IPS-20b (cell line): Measurements from ENCODE around the gene DAB2.

Experiments used
- H3K27ac ChIP-seq: one replicate; pipeline ENCODE4 v1.5.1; 2013; ENCODE audit warnings: low read length
- H3K27me3 ChIP-seq: 2 replicates; pipeline ENCODE4 v1.6.1; 2013; ENCODE audit warnings: mild to moderate bottlenecking, low read length, inconsistent platforms; ENCODE audit not compliant: insufficient read depth
- H3K36me3 ChIP-seq: 2 replicates; pipeline ENCODE4 v1.6.1; 2013; ENCODE audit warnings: low read depth, mild to moderate bottlenecking, inconsistent platforms, low read length, moderate library complexity; ENCODE audit not compliant: insufficient read depth
- H3K4me1 ChIP-seq: 2 replicates; pipeline ENCODE4 v1.6.1; 2013; ENCODE audit warnings: mild to moderate bottlenecking, control low read depth, inconsistent platforms, low read length, moderate library complexity; ENCODE audit not compliant: insufficient read depth
- H3K4me3 ChIP-seq: 2 replicates; pipeline ENCODE4 v1.5.1; 2013; ENCODE audit warnings: mild to moderate bottlenecking, low read length, inconsistent platforms
- H3K9ac ChIP-seq: 2 replicates; pipeline ENCODE4 v1.6.1; 2013; ENCODE audit warnings: low read depth, mild to moderate bottlenecking, inconsistent platforms, low read length, moderate library complexity
- H3K9me3 ChIP-seq: 2 replicates; pipeline ENCODE4 v1.6.1; 2013; ENCODE audit warnings: mild to moderate bottlenecking, low read depth, low read length, inconsistent platforms; ENCODE audit not compliant: insufficient read depth

The DAB2 gene

DNA sequence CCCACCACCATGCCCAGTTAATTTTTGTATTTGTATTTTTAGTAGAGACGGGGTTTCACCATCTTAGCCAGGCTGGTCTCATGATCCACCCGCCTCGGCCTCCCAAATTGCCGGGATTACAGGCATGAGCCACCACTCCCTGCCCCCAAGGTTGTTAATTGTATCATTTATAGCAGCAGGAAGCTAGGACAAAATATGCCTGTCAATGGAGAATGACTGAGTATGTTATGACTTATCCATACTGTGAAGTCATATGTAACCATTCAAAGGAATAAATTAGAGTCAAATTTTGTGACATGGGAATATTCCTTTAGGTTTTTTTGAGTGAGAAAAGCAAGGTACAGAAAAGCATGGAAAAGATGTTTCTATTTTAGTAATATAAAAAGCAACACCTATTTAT is 3.9 kb upstream of the DAB2 start:
- Histone ChIP-seq H3K4me3 (no peak overlapping the region), H3K9ac (no peak overlapping the region), H3K27ac (no peak overlapping the region), H3K27me3 (peaks cover 22% of the 10 kb centered on the region), H3K4me1 (peaks cover 23% of the 10 kb centered on the region), H3K36me3 (no peaks in the 10 kb centered on the region), H3K9me3 (no peaks in the 10 kb centered on the region)

- Histone ChIP-seq H3K9ac (no peak overlapping the region), H3K4me3 (0 out of 2 replicates have a peak overlapping the region, but pooled peaks have one; percentile 8), H3K27ac (no peak overlapping the region), H3K36me3 (no peaks in the 10 kb centered on the region), H3K27me3 (peaks cover 32% of the 10 kb centered on the region), H3K4me1 (peaks cover 33% of the 10 kb centered on the region), H3K9me3 (no peaks in the 10 kb centered on the region)
These were observed 2.9 kb upstream of the DAB2 start for GRCh38 chr5:39427633-39428032.

GRCh38 chr5:39427229-39427628 is 2.4 kb upstream of the DAB2 start:
- Histone ChIP-seq H3K27ac (no peak overlapping the region), H3K4me3 (0 out of 2 replicates have a peak overlapping the region, but pooled peaks have one; percentile 8), H3K36me3 (no peaks in the 10 kb centered on the region), H3K9me3 (no peaks in the 10 kb centered on the region), H3K4me1 (peaks cover 37% of the 10 kb centered on the region), H3K27me3 (peaks cover 34% of the 10 kb centered on the region), H3K9ac (no peak overlapping the region)

GRCh38 chr5:39426746-39427105 is 1.9 kb upstream of the DAB2 start:
- H3K27me3 ChIP-seq, result peaks cover 34% of the 10 kb centered on the region
- peaks cover 37% of the 10 kb centered on the region for H3K4me1 ChIP-seq
- no peaks in the 10 kb centered on the region for H3K36me3 ChIP-seq
- no peaks in the 10 kb centered on the region for H3K9me3 ChIP-seq
- no peak overlapping the region for H3K4me3 ChIP-seq
- H3K27ac ChIP-seq, result no peak overlapping the region
- H3K9ac ChIP-seq, result no peak overlapping the region

DNA sequence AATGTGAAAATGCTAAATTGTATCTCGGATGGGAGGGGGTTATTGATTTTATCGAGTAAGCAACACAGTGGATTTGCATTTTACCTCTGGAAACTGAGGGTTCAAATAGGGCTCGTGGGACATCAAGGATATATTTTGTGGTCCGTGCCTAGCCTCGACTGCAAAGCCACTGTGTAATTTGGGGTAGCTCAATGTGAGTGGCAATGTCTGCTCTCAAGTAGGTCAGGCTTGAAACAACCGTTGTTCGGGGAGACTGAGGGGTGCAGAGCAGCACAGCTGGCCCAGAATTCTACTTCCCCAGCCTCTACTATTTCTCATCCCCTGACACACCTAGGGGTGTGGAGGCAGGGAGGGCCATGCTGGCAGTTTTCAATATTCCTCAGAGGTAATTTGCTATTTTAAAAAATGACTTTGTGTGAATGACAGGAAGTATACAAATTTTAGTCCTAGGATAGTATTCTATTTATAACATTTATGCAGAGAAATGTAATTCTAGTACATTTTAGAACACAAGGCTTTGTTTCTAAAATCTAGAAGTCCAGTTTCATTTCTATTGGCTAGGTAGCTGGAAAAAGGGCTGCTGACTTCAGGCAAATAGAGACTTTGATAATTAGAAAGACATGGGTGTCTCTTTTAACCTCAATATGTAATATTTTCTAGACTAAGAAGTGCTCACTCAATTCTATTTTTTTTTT is 1.4 kb upstream of the DAB2 start:
- H3K4me1 ChIP-seq, result peaks cover 37% of the 10 kb centered on the region
- H3K36me3 ChIP-seq, result no peaks in the 10 kb centered on the region
- no peak overlapping the region for H3K9ac ChIP-seq
- H3K27me3 ChIP-seq, result peaks cover 34% of the 10 kb centered on the region
- H3K9me3 ChIP-seq, result no peaks in the 10 kb centered on the region
- H3K4me3 ChIP-seq, result no peak overlapping the region
- H3K27ac ChIP-seq, result no peak overlapping the region

DNA sequence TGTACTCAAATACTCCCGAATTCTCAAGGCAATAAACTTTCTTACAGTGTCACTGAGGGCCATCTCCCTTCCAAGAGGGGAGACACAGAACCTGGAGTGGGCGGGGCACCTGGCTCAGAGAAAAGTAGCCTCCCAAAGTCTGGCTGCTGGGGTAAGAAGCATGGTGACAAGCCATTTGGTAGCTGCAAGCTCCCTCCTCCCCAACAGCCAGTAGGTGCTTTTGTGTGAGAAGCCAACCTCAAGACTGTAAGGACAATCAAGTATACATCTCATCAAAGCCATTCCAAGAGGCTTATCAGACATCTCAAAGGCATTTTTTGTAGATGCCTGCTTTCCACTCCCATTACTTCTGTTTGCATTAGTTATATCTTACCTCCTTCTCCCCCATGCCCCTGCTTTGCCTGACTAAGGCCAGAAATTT is 1.4 kb downstream of the DAB2 start:
- H3K9ac ChIP-seq, result 0 out of 2 replicates have a peak overlapping the region, but pooled peaks have one; percentile 14
- H3K27ac ChIP-seq, result no peak overlapping the region
- peak overlapping the region; percentile 87; the same call in 1 of the 2 replicates for H3K4me3 ChIP-seq

DNA sequence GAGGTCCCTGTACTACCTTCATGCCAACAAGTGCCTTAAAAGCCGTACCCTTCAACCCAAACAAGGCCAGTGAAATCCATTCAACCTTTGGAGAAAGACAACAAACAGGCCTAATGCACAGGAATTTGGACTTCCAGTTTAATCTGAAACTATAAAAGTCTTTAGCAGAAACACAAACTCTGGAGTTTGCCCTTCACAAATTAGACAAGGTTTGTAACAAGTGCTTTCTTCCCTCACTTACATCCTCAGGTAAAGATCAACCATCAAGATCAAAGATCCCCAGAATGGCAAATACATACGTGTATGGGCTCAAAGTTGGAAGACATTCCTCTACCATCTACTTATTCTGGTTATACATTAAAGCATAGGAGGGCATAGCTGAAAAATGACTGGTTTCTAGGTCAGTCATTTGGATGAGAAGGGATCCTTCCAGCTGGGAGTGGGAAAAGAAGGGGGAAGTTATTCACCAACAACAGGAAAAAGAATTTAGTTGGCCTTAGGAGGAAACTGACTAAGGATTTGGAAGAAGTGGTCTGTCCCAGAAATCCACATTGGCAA is 2.0 kb downstream of the DAB2 start:
- Histone ChIP-seq H3K9ac (no peak overlapping the region), H3K4me3 (0 out of 2 replicates have a peak overlapping the region, but pooled peaks have one; percentile 16), H3K4me1 (peaks cover 35% of the 10 kb centered on the region), H3K9me3 (no peaks in the 10 kb centered on the region), H3K27me3 (peaks cover 34% of the 10 kb centered on the region), H3K27ac (no peak overlapping the region), H3K36me3 (no peaks in the 10 kb centered on the region)

More for the DNA sequence above, 1.4 kb downstream of the DAB2 start:
- no peaks in the 10 kb centered on the region for H3K36me3 ChIP-seq
- H3K27me3 ChIP-seq, result peaks cover 34% of the 10 kb centered on the region
- H3K9me3 ChIP-seq, result no peaks in the 10 kb centered on the region
- peaks cover 37% of the 10 kb centered on the region for H3K4me1 ChIP-seq

GRCh38 chr5:39422036-39422606 is 2.7 kb downstream of the DAB2 start:
- peaks cover 29% of the 10 kb centered on the region for H3K4me1 ChIP-seq
- no peak overlapping the region for H3K9ac ChIP-seq
- no peaks in the 10 kb centered on the region for H3K9me3 ChIP-seq
- H3K4me3 ChIP-seq, result no peak overlapping the region
- no peaks in the 10 kb centered on the region for H3K36me3 ChIP-seq
- H3K27ac ChIP-seq, result no peak overlapping the region
- H3K27me3 ChIP-seq, result peaks cover 34% of the 10 kb centered on the region

GRCh38 chr5:39420482-39421145 is 4.2 kb downstream of the DAB2 start:
- Histone ChIP-seq H3K4me3 (no peak overlapping the region), H3K4me1 (peaks cover 26% of the 10 kb centered on the region), H3K36me3 (no peaks in the 10 kb centered on the region), H3K27ac (no peak overlapping the region), H3K9me3 (no peaks in the 10 kb centered on the region), H3K27me3 (peaks cover 25% of the 10 kb centered on the region), H3K9ac (no peak overlapping the region)

DNA sequence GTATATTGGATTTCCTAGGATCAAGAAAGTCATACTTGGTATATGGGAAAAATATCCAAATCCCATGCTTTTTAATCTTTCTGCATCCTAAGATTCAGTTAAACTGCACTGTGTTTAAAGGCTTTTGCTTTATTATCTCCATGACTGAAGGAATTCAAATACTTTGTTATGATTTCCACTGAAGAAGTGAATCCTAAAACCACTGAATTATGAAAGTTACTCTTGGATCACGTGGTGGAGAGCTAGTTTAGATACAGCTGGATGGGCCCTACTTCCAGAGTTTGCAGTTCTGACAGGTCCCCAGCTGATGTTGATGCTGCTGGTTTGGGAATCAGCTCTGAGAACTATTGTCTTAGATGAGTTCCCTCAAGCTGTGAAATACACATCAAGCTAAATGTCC is 5.0 kb downstream of the DAB2 start:
- Histone ChIP-seq H3K27ac (no peak overlapping the region), H3K4me3 (no peak overlapping the region), H3K9me3 (no peaks in the 10 kb centered on the region), H3K4me1 (peaks cover 24% of the 10 kb centered on the region), H3K9ac (no peak overlapping the region), H3K27me3 (peaks cover 21% of the 10 kb centered on the region; the same call in 1 of the 2 replicates), H3K36me3 (no peaks in the 10 kb centered on the region)

DNA sequence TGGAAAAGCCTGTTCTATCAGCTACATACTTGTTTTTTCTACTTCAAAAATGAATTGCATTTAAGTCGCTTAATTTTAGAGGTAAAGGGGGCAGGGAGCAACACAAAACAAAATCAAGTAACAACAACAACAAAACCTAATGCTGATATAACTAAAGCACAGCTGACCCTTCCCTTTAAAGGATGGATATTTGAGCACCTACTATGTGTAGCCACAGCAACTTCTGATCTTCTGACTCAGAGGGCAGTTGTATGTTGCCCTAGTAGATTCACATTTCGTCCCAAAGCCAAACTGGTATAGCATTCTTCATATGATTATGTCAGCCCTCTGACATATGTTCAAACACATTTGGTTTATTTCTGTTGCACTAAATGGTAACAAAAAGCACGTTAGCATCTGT is 6.8 kb downstream of the DAB2 start:
- H3K9ac ChIP-seq, result no peak overlapping the region
- H3K4me1 ChIP-seq, result peaks cover 21% of the 10 kb centered on the region
- H3K9me3 ChIP-seq, result no peaks in the 10 kb centered on the region
- H3K27ac ChIP-seq, result no peak overlapping the region
- no peaks in the 10 kb centered on the region for H3K36me3 ChIP-seq
- H3K4me3 ChIP-seq, result no peak overlapping the region
- peaks cover 5% of the 10 kb centered on the region; the same call in 1 of the 2 replicates for H3K27me3 ChIP-seq
